Measurements from ENCODE around the gene ADGRD2. TPM values are rescaled to one million over a fixed set of nuclear protein-coding genes. Genes with fewer than 3 reads are reported as not detected.

Gene ADGRD2
- total RNA-seq, 1 donor = not detected

DNA sequence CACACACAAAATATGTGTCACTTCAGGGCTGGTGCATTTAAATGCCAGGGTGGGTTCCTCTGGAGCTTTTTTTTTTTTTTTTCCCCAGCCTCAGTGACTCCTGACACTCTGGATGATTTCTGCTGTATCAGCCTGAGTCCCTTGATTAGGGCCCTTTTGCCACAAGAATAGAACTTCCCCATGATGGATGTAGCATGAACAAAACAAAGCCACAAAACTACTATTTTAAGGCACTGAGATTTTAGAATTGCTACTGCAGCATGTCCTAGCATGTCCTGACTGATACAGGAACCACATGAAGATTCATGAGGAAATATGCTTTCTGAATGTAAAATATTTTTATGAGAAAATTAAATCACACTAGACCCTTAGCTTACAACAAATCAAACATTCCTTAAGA lies 13.9 kb upstream of the ADGRD2 start:
- no peak for DNase-seq (ENCODE audit: low read depth)
- TF ChIP-seq, protein P1, sequence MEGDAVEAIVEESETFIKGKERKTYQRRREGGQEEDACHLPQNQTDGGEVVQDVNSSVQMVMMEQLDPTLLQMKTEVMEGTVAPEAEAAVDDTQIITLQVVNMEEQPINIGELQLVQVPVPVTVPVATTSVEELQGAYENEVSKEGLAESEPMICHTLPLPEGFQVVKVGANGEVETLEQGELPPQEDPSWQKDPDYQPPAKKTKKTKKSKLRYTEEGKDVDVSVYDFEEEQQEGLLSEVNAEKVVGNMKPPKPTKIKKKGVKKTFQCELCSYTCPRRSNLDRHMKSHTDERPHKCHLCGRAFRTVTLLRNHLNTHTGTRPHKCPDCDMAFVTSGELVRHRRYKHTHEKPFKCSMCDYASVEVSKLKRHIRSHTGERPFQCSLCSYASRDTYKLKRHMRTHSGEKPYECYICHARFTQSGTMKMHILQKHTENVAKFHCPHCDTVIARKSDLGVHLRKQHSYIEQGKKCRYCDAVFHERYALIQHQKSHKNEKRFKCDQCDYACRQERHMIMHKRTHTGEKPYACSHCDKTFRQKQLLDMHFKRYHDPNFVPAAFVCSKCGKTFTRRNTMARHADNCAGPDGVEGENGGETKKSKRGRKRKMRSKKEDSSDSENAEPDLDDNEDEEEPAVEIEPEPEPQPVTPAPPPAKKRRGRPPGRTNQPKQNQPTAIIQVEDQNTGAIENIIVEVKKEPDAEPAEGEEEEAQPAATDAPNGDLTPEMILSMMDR (IDR thresholded peaks at IDR 0.05; ENCODE audit: insufficient read depth, low read length) = no peak
- H3K4me3 ChIP-seq (ENCODE audit: low read depth, low read length) = no peak overlapping the region

DNA sequence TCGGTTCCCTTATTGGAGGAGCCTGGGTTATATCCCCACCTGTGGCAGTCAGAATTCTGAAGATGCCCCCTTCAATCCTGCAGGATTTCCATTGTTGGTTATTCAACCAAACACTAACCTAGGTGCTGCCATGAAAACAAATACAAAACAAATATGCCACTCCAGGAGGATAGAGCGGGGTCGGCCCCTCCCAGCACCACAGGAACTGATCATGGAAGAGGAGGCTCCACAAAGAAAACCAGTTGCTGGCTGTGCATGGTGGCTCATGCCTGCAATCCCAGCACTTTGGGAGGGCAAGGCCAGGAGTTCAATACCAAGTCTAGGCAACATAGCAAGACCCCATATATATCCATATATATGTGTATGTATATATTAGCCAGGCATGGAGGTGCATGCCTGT lies 13.2 kb upstream of the ADGRD2 start:
- DNase-seq (ENCODE audit: low read depth) = no peak
- H3K4me3 ChIP-seq (ENCODE audit: low read depth, low read length) = no peak overlapping the region
- TF ChIP-seq, protein P1 (IDR thresholded peaks at IDR 0.05; ENCODE audit: insufficient read depth, low read length) = no peak

DNA sequence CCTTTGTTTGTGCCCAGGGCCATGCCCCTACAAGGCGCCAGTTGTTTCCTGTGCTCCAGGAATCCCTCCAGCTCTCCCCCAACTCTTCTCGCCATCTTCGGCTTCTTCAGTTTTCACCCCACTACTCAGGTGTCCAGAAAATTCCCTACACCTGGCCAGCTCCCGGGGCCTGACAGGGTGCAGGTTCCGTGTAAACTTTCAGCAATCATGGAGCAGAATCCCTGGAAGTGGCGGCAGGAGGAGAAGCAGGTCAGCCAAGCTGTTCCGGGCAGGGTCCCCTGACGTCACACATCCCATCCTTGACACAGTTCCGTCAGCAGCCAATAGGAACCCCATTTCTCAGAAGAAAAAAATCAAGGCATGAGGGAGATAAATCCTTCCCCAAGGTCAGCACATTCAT lies 12.2 kb upstream of the ADGRD2 start:
- TF ChIP-seq, protein P1 (IDR thresholded peaks at IDR 0.05; ENCODE audit: insufficient read depth, low read length) = no peak

DNA sequence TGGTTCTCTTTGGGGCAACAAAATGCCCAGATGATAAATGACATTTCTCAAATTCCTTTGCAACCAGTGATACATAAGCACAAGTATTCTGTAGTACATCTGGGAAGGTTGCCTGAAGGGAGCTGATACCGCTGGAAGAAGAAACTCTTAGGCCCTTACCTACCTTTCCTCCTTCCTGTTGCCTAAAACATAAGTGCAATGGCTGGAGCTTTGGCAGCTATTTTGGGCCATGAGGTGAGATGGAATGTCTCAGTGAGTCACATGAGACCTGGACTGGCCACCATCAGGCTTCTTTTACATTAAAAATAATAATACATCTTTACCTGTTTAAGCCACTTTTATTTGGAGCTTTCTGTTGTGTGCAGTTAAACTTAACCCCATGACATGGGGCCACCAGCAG lies 11.2 kb upstream of the ADGRD2 start:
- H3K4me3 ChIP-seq (ENCODE audit: low read depth, low read length) = no peak overlapping the region
- TF ChIP-seq, protein P1 (IDR thresholded peaks at IDR 0.05; ENCODE audit: insufficient read depth, low read length) = no peak
- DNase-seq (ENCODE audit: low read depth) = no peak

More for the DNA sequence above, 12.2 kb upstream of the ADGRD2 start:
- H3K4me3 ChIP-seq (ENCODE audit: low read depth, low read length) = no peak overlapping the region
- DNase-seq (ENCODE audit: low read depth) = no peak

DNA sequence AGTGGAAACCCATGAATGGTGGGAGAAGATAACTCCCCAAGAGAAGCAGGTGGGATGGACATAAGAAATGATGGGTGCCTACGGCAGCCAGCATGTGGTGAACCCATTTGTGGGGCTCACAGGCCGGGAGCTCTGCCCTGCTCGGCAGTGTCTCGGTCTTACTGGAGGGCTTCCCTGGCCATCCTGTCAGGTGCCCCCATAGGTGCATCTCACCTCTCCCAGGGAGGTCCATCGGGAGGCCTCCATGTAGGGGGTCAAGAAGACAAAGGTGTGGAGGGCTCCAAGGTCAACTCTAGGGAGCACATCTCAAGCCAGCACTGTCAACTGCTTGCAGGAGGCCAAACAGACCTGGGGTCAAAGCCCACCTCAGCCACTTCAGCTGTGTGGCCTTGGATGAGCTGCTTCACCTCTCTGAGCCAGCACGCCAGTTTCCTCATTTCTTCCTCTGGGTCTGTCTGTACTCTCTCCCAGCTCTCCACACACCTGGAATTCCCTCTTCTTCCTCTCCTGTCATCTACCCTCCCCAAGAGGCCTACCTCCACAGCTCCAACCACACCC lies 10.5 kb upstream of the ADGRD2 start:
- no peak for DNase-seq (ENCODE audit: low read depth)

DNA sequence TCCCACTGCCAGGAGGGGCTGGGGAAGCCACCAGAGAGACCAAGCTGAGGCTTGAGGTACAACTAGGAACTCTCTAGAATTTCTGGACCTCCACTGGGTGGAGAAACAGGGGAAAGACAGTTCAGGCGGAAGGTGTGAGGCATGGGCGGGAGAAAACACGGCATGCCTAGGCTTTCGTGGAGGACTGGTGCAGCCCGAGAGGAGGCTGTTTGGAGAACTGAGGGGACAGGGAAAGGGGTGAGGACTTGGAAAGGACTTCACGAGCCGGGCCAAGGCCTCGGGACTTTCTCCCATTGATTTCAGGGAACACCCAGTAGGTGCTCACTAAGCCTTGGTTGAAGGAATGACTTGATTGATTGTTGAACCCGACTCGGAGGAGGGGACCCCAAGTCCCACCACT lies 9.5 kb upstream of the ADGRD2 start:
- TF ChIP-seq, protein P1 (IDR thresholded peaks at IDR 0.05; ENCODE audit: insufficient read depth, low read length) = no peak
- no peak overlapping the region for H3K4me3 ChIP-seq (ENCODE audit: low read depth, low read length)
- no peak for DNase-seq (ENCODE audit: low read depth)

More for the DNA sequence above, 10.5 kb upstream of the ADGRD2 start:
- TF ChIP-seq, protein P1 (IDR thresholded peaks at IDR 0.05; ENCODE audit: insufficient read depth, low read length) = no peak
- no peak overlapping the region for H3K4me3 ChIP-seq (ENCODE audit: low read depth, low read length)

DNA sequence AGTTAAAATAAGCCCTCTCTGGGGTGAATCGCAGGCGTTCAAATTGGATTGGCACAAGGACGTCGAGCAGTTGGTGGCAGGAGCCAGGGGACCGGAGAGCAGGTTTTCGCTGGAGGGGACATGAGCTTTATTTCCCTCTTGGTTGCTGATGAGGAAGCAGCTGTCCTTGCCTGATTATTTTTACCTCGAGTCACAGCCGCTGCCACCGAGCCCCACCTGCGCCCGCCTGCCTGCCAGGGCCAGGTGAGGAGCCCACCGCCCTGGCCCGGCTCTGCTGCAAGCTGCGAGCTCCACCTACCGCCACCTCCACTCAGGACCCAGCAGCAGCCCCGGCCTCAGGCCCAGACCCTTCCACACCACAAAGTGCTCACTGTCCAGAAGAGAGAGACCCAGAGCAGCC lies 9.0 kb upstream of the ADGRD2 start:
- TF ChIP-seq, protein P1 (IDR thresholded peaks at IDR 0.05; ENCODE audit: insufficient read depth, low read length) = no peak
- H3K4me3 ChIP-seq (ENCODE audit: low read depth, low read length) = no peak overlapping the region
- DNase-seq (ENCODE audit: low read depth) = no peak
